HUES64 (cell line): ENCODE data around the gene COBL.

Experiments
- H3K27ac ChIP-seq: 2 replicates; pipeline ENCODE4 v1.7.0; 2013; ENCODE audit warnings: low read depth, low read length, inconsistent platforms
- H3K27me3 ChIP-seq: 2 replicates; pipeline ENCODE4 v1.6.1; 2013; ENCODE audit warnings: mild to moderate bottlenecking, low read length; ENCODE audit not compliant: insufficient read depth
- H3K36me3 ChIP-seq: 2 replicates; pipeline ENCODE4 v1.6.1; 2013; ENCODE audit warnings: mild to moderate bottlenecking, low read length; ENCODE audit not compliant: insufficient read depth
- H3K4me1 ChIP-seq: 2 replicates; pipeline ENCODE4 v1.6.1; 2013; ENCODE audit warnings: mild to moderate bottlenecking, low read length, moderate library complexity; ENCODE audit not compliant: insufficient read depth
- H3K4me3 ChIP-seq: 2 replicates; pipeline ENCODE4 v1.5.1; 2013; ENCODE audit warnings: mild to moderate bottlenecking, low read length, moderate library complexity
- H3K9ac ChIP-seq: 2 replicates; pipeline ENCODE4 v1.6.1; 2013; ENCODE audit warnings: mild to moderate bottlenecking, low read depth, low read length
- H3K9me3 ChIP-seq: 2 replicates; pipeline ENCODE4 v1.6.1; 2013; ENCODE audit warnings: low read depth, low read length; ENCODE audit not compliant: insufficient read depth
- WGBS: fragments of 150-250, 120-280 bp; methylation state at CpG from one replicate; pipeline ENCODE4 v1.1.7; 2013; ENCODE audit warnings: missing lambda C conversion rate; 5-methylcytosine and 5-hydroxymethylcytosine counted together

COBL gene

DNA sequence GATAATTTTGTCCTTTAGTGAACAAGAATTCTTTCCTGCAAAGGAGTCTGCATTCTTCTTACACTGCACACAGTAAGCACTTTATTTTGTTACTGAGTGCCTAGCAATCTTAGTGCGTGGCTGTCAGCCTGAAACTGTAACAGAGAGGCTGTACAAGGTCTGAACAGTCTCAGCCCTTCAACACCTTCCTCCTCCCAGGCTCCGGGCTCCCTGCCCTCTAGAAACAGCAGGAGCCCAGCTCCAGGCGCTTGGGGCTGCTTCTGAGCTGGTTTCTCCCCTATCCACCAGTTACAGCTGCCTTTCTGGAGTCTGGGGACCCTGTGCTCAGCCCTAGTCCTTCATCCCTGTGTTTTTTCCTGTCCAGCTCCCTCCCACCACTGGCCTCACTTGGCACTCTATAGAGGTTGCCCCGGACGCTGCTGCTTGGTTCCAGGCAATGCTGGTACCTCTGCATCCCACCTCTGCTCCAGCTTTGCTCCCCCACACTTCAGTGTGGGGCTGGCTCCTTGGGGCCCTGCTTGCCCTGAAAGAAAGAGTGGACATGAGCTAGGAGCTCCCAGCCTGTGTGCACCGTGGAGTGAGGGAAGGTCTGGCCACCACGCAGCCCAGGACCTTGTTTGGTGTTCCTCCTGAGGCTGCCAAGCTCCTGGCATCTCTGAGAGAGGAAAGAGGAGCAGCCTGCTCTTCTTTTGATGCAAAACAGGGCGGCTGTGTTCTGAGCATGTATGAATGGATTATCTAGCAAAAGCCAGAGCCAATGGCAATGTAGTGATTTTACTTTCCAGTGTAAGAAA, 282.7 kb downstream of the COBL start:
- Histone ChIP-seq H3K4me3 (no peak overlapping the region), H3K27me3 (no peaks in the 10 kb centered on the region), H3K9me3 (no peaks in the 10 kb centered on the region), H3K9ac (0 out of 2 replicates have a peak overlapping the region, but pooled peaks have one; percentile 24), H3K4me1 (peaks cover 14% of the 10 kb centered on the region), H3K27ac (0 out of 2 replicates have a peak overlapping the region, but pooled peaks have one; percentile 0), H3K36me3 (peaks cover 20% of the 10 kb centered on the region)
- WGBS: 77% methylated on average over 8 of the region's 8 CpGs

DNA sequence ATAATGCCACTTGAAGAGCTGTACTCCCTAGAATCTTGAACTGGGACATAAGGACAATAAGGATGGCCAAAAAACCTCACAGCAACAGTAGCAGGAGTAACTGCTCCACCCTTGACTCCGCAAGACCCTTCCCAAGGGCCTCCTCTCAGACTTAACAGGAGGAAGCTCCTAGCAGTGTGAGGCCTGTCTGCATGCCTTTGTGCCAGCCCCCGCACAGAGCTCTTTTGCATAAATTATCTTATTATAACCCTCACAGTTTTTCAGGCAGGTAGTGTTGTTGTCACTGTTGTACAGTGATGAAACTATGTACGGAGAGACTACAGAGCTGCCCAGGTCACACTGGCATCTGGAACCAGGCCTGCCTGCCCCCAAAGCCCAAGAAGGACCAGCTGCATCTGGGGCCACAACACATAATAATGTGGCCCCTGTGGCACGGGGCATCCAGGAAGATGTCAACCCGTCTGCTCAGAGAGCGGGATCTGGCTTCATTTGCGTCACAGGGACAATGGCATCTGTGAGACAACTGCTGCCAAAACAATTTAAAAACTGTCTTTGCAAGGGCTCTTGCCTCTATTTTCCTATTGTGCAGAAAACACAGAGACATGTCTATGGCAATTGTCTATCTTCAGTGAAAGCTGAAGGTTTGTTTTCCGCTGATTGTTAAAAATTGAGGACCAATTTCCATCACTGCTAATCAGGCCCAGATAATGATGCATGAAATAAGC, 284.7 kb downstream of the COBL start:
- Histone ChIP-seq H3K27ac (no peak overlapping the region), H3K4me1 (peaks cover 14% of the 10 kb centered on the region), H3K27me3 (no peaks in the 10 kb centered on the region), H3K9ac (no peak overlapping the region), H3K9me3 (no peaks in the 10 kb centered on the region), H3K4me3 (no peak overlapping the region), H3K36me3 (peaks cover 36% of the 10 kb centered on the region)
- WGBS: 91% methylated on average over 8 of the region's 8 CpGs

DNA sequence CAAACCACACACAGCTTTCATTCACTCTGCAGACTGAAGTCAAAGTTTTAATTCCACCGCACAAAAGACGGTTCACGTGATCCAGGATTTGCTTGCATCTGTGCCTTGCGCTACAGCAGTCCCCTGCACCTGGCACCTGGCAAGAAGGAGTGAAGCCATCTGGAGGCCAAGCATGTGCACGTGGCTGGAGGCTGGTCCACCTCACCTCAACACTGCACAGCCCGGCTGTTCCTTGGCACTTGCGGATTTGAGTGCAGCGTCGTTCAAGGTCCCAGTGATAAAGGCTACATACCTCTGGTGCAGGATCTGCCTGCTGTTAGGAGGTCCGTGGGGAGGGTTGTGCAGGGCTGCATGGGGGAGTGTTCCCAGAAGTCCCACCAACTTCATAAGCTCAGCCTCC, 285.4 kb downstream of the COBL start:
- no peaks in the 10 kb centered on the region for H3K27me3 ChIP-seq
- WGBS: 95% methylated on average over 10 of the region's 10 CpGs

DNA sequence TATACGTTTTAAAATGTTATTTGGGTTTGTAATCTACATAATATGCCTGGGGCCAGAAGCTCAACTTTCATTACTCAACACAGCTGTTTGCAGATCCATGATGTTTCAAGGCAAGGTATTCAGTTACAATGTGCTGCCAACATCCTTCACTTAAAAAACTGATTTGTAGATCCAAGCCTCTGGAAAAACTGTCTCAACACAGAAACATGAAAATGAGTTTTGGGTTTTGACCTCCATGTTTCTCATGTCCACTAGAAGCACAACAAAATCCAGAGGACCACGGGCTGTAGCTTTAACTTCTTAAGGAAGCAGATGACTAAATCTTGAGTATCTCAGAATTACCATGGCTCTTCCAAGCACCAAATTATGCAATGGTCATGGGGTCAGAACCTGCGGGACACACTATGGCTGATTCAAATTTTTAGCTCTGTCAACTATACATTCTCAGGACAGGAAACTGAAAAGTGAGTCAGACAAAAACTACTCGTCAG, 286.9 kb downstream of the COBL start:
- H3K36me3 ChIP-seq: peaks cover 48% of the 10 kb centered on the region
- H3K9ac ChIP-seq: no peak overlapping the region
- H3K4me1 ChIP-seq: peaks cover 8% of the 10 kb centered on the region
- WGBS: 93% methylated on average over 3 of the region's 4 CpGs
- H3K27me3 ChIP-seq: no peaks in the 10 kb centered on the region
- no peak overlapping the region for H3K27ac ChIP-seq
- H3K4me3 ChIP-seq: no peak overlapping the region
- H3K9me3 ChIP-seq: no peaks in the 10 kb centered on the region

More for the DNA sequence above, 285.4 kb downstream of the COBL start:
- Histone ChIP-seq H3K9me3 (no peaks in the 10 kb centered on the region), H3K4me1 (peaks cover 14% of the 10 kb centered on the region), H3K27ac (no peak overlapping the region), H3K36me3 (peaks cover 42% of the 10 kb centered on the region), H3K4me3 (no peak overlapping the region), H3K9ac (no peak overlapping the region)

DNA sequence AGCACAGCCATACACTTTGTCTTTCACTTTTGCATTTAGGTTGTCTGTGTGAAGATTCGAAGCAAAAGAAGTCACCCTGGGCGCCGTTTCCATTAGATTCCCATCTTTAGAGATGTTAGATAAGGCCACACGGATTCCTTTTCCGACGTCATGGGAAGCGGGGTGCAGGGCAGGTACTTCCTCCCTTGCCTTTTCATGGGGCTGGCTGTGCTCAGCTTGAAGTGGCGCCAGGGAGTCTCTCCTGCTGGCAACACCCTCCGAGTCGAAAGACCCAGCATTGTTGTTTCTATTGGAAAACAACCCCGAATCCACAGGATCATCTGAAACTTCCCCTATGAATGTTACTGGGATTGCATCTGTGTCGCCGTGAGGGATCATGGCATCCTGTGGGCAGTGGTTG, 287.5 kb downstream of the COBL start:
- 91% methylated on average over 13 of the region's 13 CpGs for WGBS
- no peaks in the 10 kb centered on the region for H3K27me3 ChIP-seq
- no peak overlapping the region for H3K4me3 ChIP-seq
- H3K9ac ChIP-seq: no peak overlapping the region
- H3K4me1 ChIP-seq: peaks cover 2% of the 10 kb centered on the region
- no peak overlapping the region for H3K27ac ChIP-seq
- H3K9me3 ChIP-seq: no peaks in the 10 kb centered on the region
- peaks cover 52% of the 10 kb centered on the region for H3K36me3 ChIP-seq

DNA sequence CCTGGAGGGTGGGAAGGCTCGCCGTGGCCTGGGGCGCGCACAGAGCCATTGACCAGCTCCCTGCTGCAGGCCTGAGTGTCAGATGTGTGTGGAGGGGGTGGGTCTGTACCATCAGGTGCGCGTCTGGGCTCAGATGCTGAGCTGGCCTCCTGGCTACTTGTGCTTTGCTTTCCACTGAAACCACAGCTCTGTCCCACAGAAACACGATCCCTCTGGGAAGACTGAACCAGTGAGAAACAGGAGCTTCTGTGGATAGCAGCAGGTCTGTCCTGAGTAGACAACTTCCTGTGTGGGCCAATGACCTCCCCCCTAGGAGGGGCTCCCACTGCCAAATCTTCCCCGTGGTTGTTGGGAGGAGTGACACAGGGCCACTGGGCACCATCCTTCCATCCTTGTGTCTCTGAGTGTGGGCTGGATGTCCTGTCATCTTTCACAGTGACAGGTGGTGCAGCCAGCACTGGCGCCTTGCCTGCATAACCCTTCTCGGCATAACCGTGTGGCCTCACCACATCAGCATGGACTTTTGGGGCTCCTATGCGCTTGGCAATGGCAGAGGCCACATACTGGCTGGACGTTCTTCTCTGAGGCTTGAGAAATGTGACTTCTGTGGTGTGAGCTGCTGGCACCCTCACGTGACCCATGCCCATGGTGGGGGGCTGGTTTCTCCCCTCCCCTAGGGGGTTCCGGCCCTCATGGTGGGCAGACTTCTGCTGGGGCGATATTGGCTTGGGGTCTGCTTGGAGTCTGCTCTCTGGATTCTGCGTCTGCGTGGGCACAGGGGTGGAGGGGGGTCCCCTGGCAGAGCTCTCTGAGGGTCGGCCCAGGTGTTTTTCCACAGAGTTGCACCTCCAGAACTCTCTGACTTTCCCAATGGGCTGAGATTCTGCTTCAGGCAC, 288.4 kb downstream of the COBL start:
- 95% methylated on average over 19 of the region's 19 CpGs for WGBS
- H3K9ac ChIP-seq: no peak overlapping the region
- H3K4me3 ChIP-seq: no peak overlapping the region
- H3K4me1 ChIP-seq: no peaks in the 10 kb centered on the region
- no peaks in the 10 kb centered on the region for H3K27me3 ChIP-seq
- H3K9me3 ChIP-seq: no peaks in the 10 kb centered on the region
- H3K27ac ChIP-seq: no peak overlapping the region
- H3K36me3 ChIP-seq: peaks cover 52% of the 10 kb centered on the region

DNA sequence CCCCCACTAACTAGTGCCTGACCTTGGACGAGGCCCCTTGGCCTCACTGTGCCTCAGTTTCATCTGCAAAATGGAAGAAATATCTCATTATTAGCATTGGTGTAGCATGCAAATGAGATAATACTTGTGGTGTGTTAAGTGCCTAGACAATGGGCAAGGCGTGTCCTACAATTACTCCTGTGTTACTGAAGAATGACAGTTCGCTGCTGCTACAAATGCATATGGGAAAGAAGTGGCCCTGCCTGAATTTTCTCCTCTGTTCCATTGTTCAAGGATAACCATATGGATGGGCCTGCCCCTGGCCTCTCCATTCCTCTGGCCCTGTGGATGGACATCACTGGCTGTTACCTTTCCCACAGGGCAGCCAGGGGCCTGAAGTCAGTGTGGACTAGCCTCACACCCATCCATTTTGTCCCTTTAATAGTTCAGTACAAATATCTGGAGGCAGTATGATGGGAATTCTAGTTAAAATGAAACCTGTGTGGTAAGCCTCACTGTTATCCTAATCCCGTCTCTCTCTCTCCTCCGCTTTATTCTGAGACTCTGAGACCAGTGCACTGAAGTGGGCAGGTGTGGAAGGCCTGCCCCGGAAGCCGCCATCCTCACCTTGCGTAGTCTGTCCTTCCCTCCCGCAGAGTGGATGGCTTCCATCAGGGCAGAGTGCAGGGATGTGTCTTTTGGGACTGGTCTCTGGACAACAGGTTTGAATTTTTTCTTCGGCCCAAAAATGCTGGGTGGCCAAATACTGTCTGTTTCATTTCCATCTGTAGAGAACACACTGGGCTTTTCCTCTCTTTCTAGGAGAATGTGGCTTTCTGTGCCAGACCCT, 289.3 kb downstream of the COBL start:
- H3K36me3 ChIP-seq: peaks cover 52% of the 10 kb centered on the region
- H3K9ac ChIP-seq: no peak overlapping the region
- H3K4me1 ChIP-seq: no peaks in the 10 kb centered on the region
- 93% methylated on average over 10 of the region's 10 CpGs for WGBS
- H3K27me3 ChIP-seq: no peaks in the 10 kb centered on the region
- H3K4me3 ChIP-seq: no peak overlapping the region
- no peaks in the 10 kb centered on the region for H3K9me3 ChIP-seq
- H3K27ac ChIP-seq: no peak overlapping the region

DNA sequence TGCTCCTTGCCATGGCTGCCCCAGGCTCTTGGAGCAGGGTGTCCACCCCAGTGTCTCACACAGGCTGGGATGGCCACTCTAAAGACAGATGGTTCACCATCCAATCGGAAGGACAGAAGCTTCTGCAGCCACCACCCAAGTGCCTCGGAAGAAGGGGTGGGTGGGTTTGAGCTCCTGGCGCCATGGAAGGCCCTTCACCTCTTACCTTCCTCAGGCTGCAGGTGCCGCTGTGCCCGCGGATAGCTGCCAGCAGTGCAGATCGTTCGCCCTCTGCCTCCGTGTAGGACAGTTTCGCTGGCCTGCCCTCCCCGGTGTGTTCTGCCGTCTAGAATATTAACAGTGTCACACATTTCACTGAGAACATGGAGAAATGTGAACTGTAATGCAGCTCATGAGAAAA, 290.3 kb downstream of the COBL start:
- Histone ChIP-seq H3K9ac (no peak overlapping the region), H3K4me3 (no peak overlapping the region), H3K4me1 (no peaks in the 10 kb centered on the region), H3K36me3 (peaks cover 52% of the 10 kb centered on the region), H3K27ac (no peak overlapping the region), H3K9me3 (no peaks in the 10 kb centered on the region), H3K27me3 (no peaks in the 10 kb centered on the region)
- WGBS: 96% methylated on average over 12 of the region's 12 CpGs

DNA sequence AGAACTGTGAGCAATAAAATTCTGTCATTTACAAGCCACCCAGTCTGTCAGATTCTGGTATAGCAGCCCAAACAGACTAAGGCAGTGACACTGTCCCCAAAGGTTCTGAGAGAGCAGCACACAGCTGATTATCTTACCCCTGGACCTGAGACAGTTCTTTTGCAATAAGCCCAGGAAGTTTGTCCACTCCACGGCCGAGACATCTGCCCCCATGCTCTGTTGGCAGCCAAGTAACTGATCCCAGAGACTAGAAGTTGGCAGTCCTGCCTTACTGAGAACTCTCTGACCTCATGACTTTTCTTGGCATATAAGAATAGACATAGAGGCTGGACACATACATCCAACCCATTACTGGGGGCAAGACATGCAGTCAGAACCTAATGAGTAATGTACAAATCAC, 290.9 kb downstream of the COBL start:
- no peak overlapping the region for H3K4me3 ChIP-seq
- no peak overlapping the region for H3K27ac ChIP-seq
- H3K27me3 ChIP-seq: no peaks in the 10 kb centered on the region
- H3K4me1 ChIP-seq: no peaks in the 10 kb centered on the region
- H3K36me3 ChIP-seq: peaks cover 46% of the 10 kb centered on the region
- H3K9ac ChIP-seq: no peak overlapping the region
- 94% methylated on average over 2 of the region's 2 CpGs for WGBS
- no peaks in the 10 kb centered on the region for H3K9me3 ChIP-seq

DNA sequence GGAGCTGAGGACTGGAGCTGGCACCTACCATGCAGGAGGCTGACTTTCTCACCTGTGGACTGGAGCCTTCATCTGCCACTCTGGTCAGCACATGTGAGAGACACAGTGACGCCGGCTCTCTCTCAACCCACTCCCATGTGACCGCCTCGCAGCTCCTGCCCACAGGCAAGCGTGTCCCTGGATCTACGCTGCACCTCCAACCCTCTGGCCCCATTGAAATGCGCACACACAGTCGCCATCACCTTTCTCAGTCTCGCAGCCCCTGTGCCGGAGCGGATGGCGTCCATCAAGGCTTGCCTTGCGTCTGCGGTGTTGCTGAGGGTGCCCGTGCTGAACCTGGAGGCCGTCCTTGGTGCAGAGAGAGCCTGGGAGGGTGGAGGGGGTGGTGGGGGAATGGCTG, 291.7 kb downstream of the COBL start:
- WGBS: 98% methylated on average over 16 of the region's 16 CpGs
- no peak overlapping the region for H3K9ac ChIP-seq
- no peaks in the 10 kb centered on the region for H3K27me3 ChIP-seq

More for the DNA sequence above, 291.7 kb downstream of the COBL start:
- H3K36me3 ChIP-seq: peaks cover 39% of the 10 kb centered on the region
- no peaks in the 10 kb centered on the region for H3K4me1 ChIP-seq
- no peak overlapping the region for H3K27ac ChIP-seq
- H3K9me3 ChIP-seq: no peaks in the 10 kb centered on the region
- H3K4me3 ChIP-seq: no peak overlapping the region
